Measurements from ENCODE around the gene RAN. TPM values are rescaled to one million over a fixed set of nuclear protein-coding genes. Genes with fewer than 3 reads are reported as not detected.
"Not testable (repeated sequence)": the region's sequence is repeated elsewhere in the genome, so short reads cannot be mapped to it uniquely, and the experiment has no call there.

RAN gene
- total RNA-seq, 1 donor from 2014 or later = 471 TPM

- TF ChIP-seq, protein P1, sequence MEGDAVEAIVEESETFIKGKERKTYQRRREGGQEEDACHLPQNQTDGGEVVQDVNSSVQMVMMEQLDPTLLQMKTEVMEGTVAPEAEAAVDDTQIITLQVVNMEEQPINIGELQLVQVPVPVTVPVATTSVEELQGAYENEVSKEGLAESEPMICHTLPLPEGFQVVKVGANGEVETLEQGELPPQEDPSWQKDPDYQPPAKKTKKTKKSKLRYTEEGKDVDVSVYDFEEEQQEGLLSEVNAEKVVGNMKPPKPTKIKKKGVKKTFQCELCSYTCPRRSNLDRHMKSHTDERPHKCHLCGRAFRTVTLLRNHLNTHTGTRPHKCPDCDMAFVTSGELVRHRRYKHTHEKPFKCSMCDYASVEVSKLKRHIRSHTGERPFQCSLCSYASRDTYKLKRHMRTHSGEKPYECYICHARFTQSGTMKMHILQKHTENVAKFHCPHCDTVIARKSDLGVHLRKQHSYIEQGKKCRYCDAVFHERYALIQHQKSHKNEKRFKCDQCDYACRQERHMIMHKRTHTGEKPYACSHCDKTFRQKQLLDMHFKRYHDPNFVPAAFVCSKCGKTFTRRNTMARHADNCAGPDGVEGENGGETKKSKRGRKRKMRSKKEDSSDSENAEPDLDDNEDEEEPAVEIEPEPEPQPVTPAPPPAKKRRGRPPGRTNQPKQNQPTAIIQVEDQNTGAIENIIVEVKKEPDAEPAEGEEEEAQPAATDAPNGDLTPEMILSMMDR (IDR thresholded peaks at IDR 0.05) = no peak
- Mint-ChIP-seq H3K4me1 (ENCODE audit: unreplicated experiment) (no peaks in the 10 kb centered on the region), H3K27ac (ENCODE audit: unreplicated experiment) (no peak overlapping the region), H3K27me3 (ENCODE audit: unreplicated experiment) (peaks cover 13% of the 10 kb centered on the region), H3K9me3 (ENCODE audit: unreplicated experiment) (no peaks in the 10 kb centered on the region), H3K36me3 (ENCODE audit: unreplicated experiment) (no peaks in the 10 kb centered on the region), H3K4me3 (ENCODE audit: unreplicated experiment) (no peak overlapping the region)
- DNase-seq (ENCODE audit: extremely low spot score, unreplicated experiment) = no peak
Observed at GRCh38 chr12:130904064-130904463, 32.2 kb downstream of the RAN start.

DNA sequence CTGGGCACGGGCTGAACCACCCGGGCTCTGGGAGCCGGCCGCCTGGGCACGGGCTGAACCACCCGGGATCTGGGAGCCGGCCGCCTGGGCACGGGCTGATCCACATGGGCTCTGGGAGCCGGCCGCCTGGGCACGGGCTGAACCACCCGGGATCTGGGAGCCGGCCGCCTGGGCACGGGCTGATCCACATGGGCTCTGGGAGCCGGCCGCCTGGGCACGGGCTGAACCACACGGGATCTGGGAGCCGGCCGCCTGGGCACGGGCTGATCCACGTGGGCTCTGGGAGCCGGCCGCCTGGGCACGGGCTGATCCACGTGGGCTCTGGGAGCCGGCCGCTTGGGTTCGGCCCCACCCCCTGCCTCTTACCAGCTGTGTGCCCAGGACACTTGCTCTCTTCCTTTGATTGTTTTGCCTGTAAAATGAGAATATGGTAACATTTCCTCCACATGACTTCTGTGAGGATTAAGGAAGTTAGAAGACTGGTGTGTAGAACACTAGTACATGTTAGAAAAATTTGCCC lies 33.1 kb downstream of the RAN start:
- not testable (repeated sequence) for H3K9me3 Mint-ChIP-seq (ENCODE audit: unreplicated experiment); H3K4me1 Mint-ChIP-seq (ENCODE audit: unreplicated experiment)

GRCh38 chr12:130909111-130909510 lies 37.2 kb downstream of the RAN start:
- Mint-ChIP-seq H3K36me3 (ENCODE audit: unreplicated experiment) (no peaks in the 10 kb centered on the region), H3K9me3 (ENCODE audit: unreplicated experiment) (peaks cover 26% of the 10 kb centered on the region), H3K4me1 (ENCODE audit: unreplicated experiment) (no peaks in the 10 kb centered on the region), H3K4me3 (ENCODE audit: unreplicated experiment) (no peak overlapping the region), H3K27ac (ENCODE audit: unreplicated experiment) (no peak overlapping the region), H3K27me3 (ENCODE audit: unreplicated experiment) (peaks cover 4% of the 10 kb centered on the region)
- TF ChIP-seq, protein P1 (IDR thresholded peaks at IDR 0.05) = no peak
- DNase-seq (ENCODE audit: extremely low spot score, unreplicated experiment) = peak; percentile 72

More for the DNA sequence above, 33.1 kb downstream of the RAN start:
- H3K27me3 Mint-ChIP-seq (ENCODE audit: unreplicated experiment) = peaks cover 13% of the 10 kb centered on the region
- DNase-seq (ENCODE audit: extremely low spot score, unreplicated experiment) = peak; percentile 51
- not testable (repeated sequence) for H3K27ac Mint-ChIP-seq (ENCODE audit: unreplicated experiment); H3K4me3 Mint-ChIP-seq (ENCODE audit: unreplicated experiment); H3K36me3 Mint-ChIP-seq (ENCODE audit: unreplicated experiment)

- TF ChIP-seq, protein P1 (IDR thresholded peaks at IDR 0.05) = no peak
Observed at GRCh38 chr12:130911193-130911592, 39.3 kb downstream of the RAN start.

DNA sequence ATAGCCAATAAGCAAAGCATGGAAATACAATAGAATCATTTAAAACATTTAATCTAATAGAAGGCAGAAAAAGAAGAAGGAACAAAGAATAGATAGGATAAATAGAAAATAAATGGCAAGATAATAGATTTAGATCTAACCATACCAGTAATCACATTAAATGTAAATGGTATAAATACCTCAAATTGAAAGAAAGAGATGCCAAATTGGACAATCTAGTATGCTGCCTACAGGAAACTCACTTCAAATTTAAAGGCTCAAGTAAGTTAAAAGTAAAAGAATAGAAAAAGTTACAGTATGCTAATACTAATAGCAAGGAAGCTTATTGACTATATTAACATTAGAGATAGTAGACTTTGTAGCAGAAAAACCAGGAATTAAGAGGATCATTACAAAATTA lies 40.1 kb downstream of the RAN start:
- no peak for DNase-seq (ENCODE audit: extremely low spot score, unreplicated experiment)
- Mint-ChIP-seq H3K9me3 (ENCODE audit: unreplicated experiment) (peaks cover 26% of the 10 kb centered on the region), H3K27ac (ENCODE audit: unreplicated experiment) (no peak overlapping the region), H3K4me3 (ENCODE audit: unreplicated experiment) (no peak overlapping the region), H3K27me3 (ENCODE audit: unreplicated experiment) (peaks cover 22% of the 10 kb centered on the region), H3K4me1 (ENCODE audit: unreplicated experiment) (no peaks in the 10 kb centered on the region), H3K36me3 (ENCODE audit: unreplicated experiment) (no peaks in the 10 kb centered on the region)
- TF ChIP-seq, protein P1 (IDR thresholded peaks at IDR 0.05) = no peak

More at GRCh38 chr12:130911193-130911592, 39.3 kb downstream of the RAN start:
- no peak for DNase-seq (ENCODE audit: extremely low spot score, unreplicated experiment)
- no peak overlapping the region for H3K27ac Mint-ChIP-seq (ENCODE audit: unreplicated experiment)
- peaks cover 15% of the 10 kb centered on the region for H3K27me3 Mint-ChIP-seq (ENCODE audit: unreplicated experiment)
- H3K9me3 Mint-ChIP-seq (ENCODE audit: unreplicated experiment) = peaks cover 26% of the 10 kb centered on the region
- H3K36me3 Mint-ChIP-seq (ENCODE audit: unreplicated experiment) = no peaks in the 10 kb centered on the region
- H3K4me3 Mint-ChIP-seq (ENCODE audit: unreplicated experiment) = no peak overlapping the region
- no peaks in the 10 kb centered on the region for H3K4me1 Mint-ChIP-seq (ENCODE audit: unreplicated experiment)

All from osteocyte (in vitro differentiated cells).